HEK293 (cell line): Measurements from ENCODE around the gene THSD4.

Experiments used
- BCL11B ChIP-seq: fragments of 450-650 bp; formaldehyde crosslinking; IDR thresholded peaks from 2 replicates; pipeline ENCODE4 v1.5.1; 2016; ENCODE audit warnings: low read depth, missing biosample characterization, missing genetic modification characterization
- GFI1B ChIP-seq: fragments of 450-650 bp; formaldehyde crosslinking; IDR thresholded peaks from 2 replicates; pipeline ENCODE4 v1.5.1; 2016; ENCODE audit warnings: missing biosample characterization, missing genetic modification characterization
- KLF8 ChIP-seq: fragments of 450-650 bp; formaldehyde crosslinking; IDR thresholded peaks from 2 replicates; pipeline ENCODE4 v1.5.1; 2016; ENCODE audit warnings: missing biosample characterization, missing genetic modification characterization
- OVOL3 ChIP-seq: fragments of 450-650 bp; formaldehyde crosslinking; IDR thresholded peaks from 2 replicates; pipeline ENCODE4 v1.5.1; 2016; ENCODE audit warnings: missing biosample characterization, missing genetic modification characterization
- RBAK ChIP-seq: fragments of 450-650 bp; formaldehyde crosslinking; IDR thresholded peaks from 2 replicates; pipeline ENCODE4 v1.5.1; 2016; ENCODE audit warnings: missing biosample characterization, missing genetic modification characterization
- SALL2 ChIP-seq: fragments of 450-650 bp; formaldehyde crosslinking; IDR thresholded peaks from 2 replicates; pipeline ENCODE4 v1.5.0; 2017; ENCODE audit warnings: missing biosample characterization, mild to moderate bottlenecking, missing genetic modification characterization, borderline replicate concordance
- SP3 ChIP-seq: fragments of 450-650 bp; formaldehyde crosslinking; IDR thresholded peaks from 2 replicates; pipeline ENCODE4 v1.5.1; 2016; ENCODE audit warnings: missing biosample characterization, missing genetic modification characterization
- TCF7L2 ChIP-seq: IDR thresholded peaks from 2 replicates; pipeline ENCODE4 v1.6.1; 2011; ENCODE audit warnings: low read depth, mild to moderate bottlenecking, inconsistent platforms, low read length, moderate library complexity, borderline replicate concordance
- TRIM28 ChIP-seq: IDR thresholded peaks from 2 replicates; pipeline ENCODE4 v1.6.1; 2011; ENCODE audit warnings: low read length, control low read depth, borderline replicate concordance
- WT1 ChIP-seq: fragments of 450-650 bp; formaldehyde crosslinking; IDR thresholded peaks from 2 replicates; pipeline ENCODE4 v1.5.1; 2016; ENCODE audit warnings: missing biosample characterization, missing genetic modification characterization
- ZBTB48 ChIP-seq: fragments of 450-650 bp; formaldehyde crosslinking; IDR thresholded peaks from 2 replicates; pipeline ENCODE4 v1.5.1; 2016; ENCODE audit warnings: missing biosample characterization, missing genetic modification characterization
- ZBTB49 ChIP-seq: fragments of 450-650 bp; formaldehyde crosslinking; IDR thresholded peaks from 2 replicates; pipeline ENCODE4 v1.5.1; 2016; ENCODE audit warnings: missing biosample characterization, missing genetic modification characterization, low read depth
- ZBTB8A ChIP-seq: fragments of 450-650 bp; formaldehyde crosslinking; IDR thresholded peaks from 2 replicates; pipeline ENCODE4 v1.5.1; 2016; ENCODE audit warnings: missing biosample characterization, missing genetic modification characterization
- ZIC2 ChIP-seq: fragments of 450-650 bp; formaldehyde crosslinking; IDR thresholded peaks from 2 replicates; pipeline ENCODE4 v1.5.1; 2016; ENCODE audit warnings: missing biosample characterization, missing genetic modification characterization
- ZNF274 ChIP-seq, 2 experiments: fragments of 200-500 bp in 1 of 2; fragments of 450-650 bp in 1 of 2; sonication (Bioruptor generic) in 1 of 2; formaldehyde crosslinking in 1 of 2; IDR thresholded peaks; 2 replicates each; pipeline versions ENCODE4 v1.5.1 to v1.6.1; 2014 to 2016; ENCODE audit warnings: borderline replicate concordance in 1 of 2, inconsistent platforms in 1 of 2, low read length in 1 of 2, missing biosample characterization in 1 of 2, missing genetic modification characterization in 1 of 2
- ZNF354C ChIP-seq: fragments of 450-650 bp; formaldehyde crosslinking; IDR thresholded peaks from 2 replicates; pipeline ENCODE4 v1.5.1; 2016; ENCODE audit warnings: missing biosample characterization, missing genetic modification characterization, low read depth, borderline replicate concordance
- ZNF362 ChIP-seq: fragments of 450-650 bp; formaldehyde crosslinking; IDR thresholded peaks from 2 replicates; pipeline ENCODE4 v1.5.1; 2016; ENCODE audit warnings: missing biosample characterization, missing genetic modification characterization
- ZNF37A ChIP-seq: fragments of 450-650 bp; IDR thresholded peaks from 2 replicates; pipeline ENCODE4 v1.5.1; 2018; ENCODE audit warnings: missing biosample characterization, missing genetic modification characterization
- ZNF560 ChIP-seq: fragments of 450-650 bp; formaldehyde crosslinking; IDR thresholded peaks from 2 replicates; pipeline ENCODE4 v1.5.1; 2017; ENCODE audit warnings: missing biosample characterization, missing genetic modification characterization, borderline replicate concordance
- ZNF600 ChIP-seq: fragments of 450-650 bp; formaldehyde crosslinking; IDR thresholded peaks from 2 replicates; pipeline ENCODE4 v1.5.1; 2016; ENCODE audit warnings: missing biosample characterization, missing genetic modification characterization
- ZNF626 ChIP-seq: fragments of 450-650 bp; sonication (Bioruptor Pico); formaldehyde crosslinking; IDR thresholded peaks from 2 replicates; pipeline ENCODE4 v1.5.1; 2018; ENCODE audit warnings: missing biosample characterization, missing genetic modification characterization, inconsistent platforms
- ZNF747 ChIP-seq: fragments of 450-650 bp; formaldehyde crosslinking; IDR thresholded peaks from 2 replicates; pipeline ENCODE4 v1.5.1; 2016; ENCODE audit warnings: missing biosample characterization, missing genetic modification characterization
- ZNF777 ChIP-seq: fragments of 450-650 bp; formaldehyde crosslinking; IDR thresholded peaks from 2 replicates; pipeline ENCODE4 v1.5.1; 2017; ENCODE audit warnings: missing biosample characterization, missing genetic modification characterization, borderline replicate concordance
- ZNF792 ChIP-seq: fragments of 450-650 bp; formaldehyde crosslinking; IDR thresholded peaks from 2 replicates; pipeline ENCODE4 v1.5.1; 2016; ENCODE audit warnings: missing biosample characterization, missing genetic modification characterization
- ZNF837 ChIP-seq: fragments of 450-650 bp; formaldehyde crosslinking; IDR thresholded peaks from 2 replicates; pipeline ENCODE4 v1.5.1; 2016; ENCODE audit warnings: missing biosample characterization, missing genetic modification characterization
- ZNF843 ChIP-seq: fragments of 450-650 bp; formaldehyde crosslinking; IDR thresholded peaks from 2 replicates; pipeline ENCODE4 v1.5.1; 2016; ENCODE audit warnings: missing biosample characterization, missing genetic modification characterization
- TF ChIP-seq, protein P1 (sequence below): fragments of 450-650 bp; formaldehyde crosslinking; IDR thresholded peaks from 2 replicates; pipeline ENCODE4 v1.5.1; 2016; ENCODE audit warnings: missing biosample characterization, missing genetic modification characterization
- TF ChIP-seq, protein P2 (sequence below): fragments of 450-650 bp; formaldehyde crosslinking; IDR thresholded peaks from 2 replicates; pipeline ENCODE4 v1.5.1; 2017; ENCODE audit warnings: missing biosample characterization, missing genetic modification characterization
- TF ChIP-seq, protein P3 (sequence below): fragments of 450-650 bp; formaldehyde crosslinking; IDR thresholded peaks from 2 replicates; pipeline ENCODE4 v1.5.1; 2016; ENCODE audit warnings: missing biosample characterization, missing genetic modification characterization
- TF ChIP-seq, protein P4 (sequence below): fragments of 450-650 bp; formaldehyde crosslinking; IDR thresholded peaks from 2 replicates; pipeline ENCODE4 v1.5.1; 2016; ENCODE audit warnings: missing biosample characterization, missing genetic modification characterization

THSD4 gene

DNA sequence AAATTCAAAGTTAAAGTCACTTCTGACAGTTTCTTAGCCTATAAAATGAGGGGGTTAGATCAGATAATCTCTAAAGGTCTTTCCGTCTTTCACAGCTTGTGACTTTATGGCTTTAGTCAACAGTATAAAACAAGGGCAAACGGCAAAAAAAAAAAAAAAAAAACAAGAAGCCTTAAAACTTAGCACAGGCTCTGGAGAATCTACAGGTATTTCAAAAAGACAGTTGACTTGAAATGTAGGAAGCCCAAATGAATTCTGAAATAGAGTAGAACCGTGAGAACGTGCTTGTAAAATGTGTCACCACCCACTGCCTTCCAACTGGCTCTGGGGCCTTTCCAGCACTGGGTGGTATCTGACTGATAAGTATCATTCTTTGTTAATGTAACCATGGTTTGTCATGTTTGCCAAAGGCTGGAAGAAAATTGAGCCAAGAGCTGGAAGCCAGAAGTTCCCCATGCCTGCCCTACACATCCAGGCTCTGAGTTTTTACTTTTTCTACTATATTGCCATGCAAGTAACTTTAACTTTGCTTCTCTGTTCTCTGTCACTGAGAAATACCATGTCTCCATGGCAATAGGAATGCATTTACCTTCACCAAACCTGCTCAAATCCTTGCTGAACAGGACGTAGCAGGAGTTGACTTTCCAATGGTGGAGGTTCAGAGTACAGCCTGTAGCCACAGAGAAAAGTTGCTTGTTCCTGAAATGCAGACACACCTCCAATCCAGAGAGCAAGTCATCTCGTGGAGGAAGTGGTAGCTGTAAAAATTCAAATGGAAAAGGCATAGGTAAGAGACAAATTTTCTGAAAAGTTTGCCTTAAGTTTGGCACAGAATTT is 35.8 kb upstream of the THSD4 start (continued):
- TF ChIP-seq ZNF362 (no peak), ZNF37A (tag by site-specific recombination) (no peak), ZNF626 (tag by site-specific recombination) (no peak), ZNF600 (no peak), GFI1B (tag by site-specific recombination) (no peak), ZBTB8A (tag by site-specific recombination) (no peak; the same call in 1 of the 2 replicates), BCL11B (no peak), SALL2 (no peak), KLF8 (no peak), WT1 (no peak), OVOL3 (tag by site-specific recombination) (peak; percentile 38; the same call in 1 of the 2 replicates), ZNF837 (tag by site-specific recombination) (no peak), ZNF747 (tag by site-specific recombination) (no peak), ZNF777 (tag by site-specific recombination) (no peak), SP3 (no peak), TCF7L2 (peak; percentile 77; the same call in 1 of the 2 replicates), TRIM28 (0 out of 2 replicates have a peak, but pooled peaks have one; percentile 21), ZBTB49 (tag by site-specific recombination) (no peak), ZNF843 (tag by site-specific recombination) (peak; percentile 91), ZNF274 (IDR thresholded peaks at IDR 0.05; ENCODE audit: low read length) (no peak), ZNF274 (tag by site-specific recombination; IDR thresholded peaks at IDR 0.05; ENCODE audit: borderline replicate concordance) (no peak), ZNF792 (tag by site-specific recombination) (no peak), ZNF560 (tag by site-specific recombination) (no peak), ZNF354C (tag by site-specific recombination) (no peak), RBAK (tag by site-specific recombination) (no peak), ZIC2 (tag by site-specific recombination) (peak; percentile 67; the same call in 1 of the 2 replicates), ZBTB48 (tag by site-specific recombination) (no peak)
- TF ChIP-seq, protein P1, sequence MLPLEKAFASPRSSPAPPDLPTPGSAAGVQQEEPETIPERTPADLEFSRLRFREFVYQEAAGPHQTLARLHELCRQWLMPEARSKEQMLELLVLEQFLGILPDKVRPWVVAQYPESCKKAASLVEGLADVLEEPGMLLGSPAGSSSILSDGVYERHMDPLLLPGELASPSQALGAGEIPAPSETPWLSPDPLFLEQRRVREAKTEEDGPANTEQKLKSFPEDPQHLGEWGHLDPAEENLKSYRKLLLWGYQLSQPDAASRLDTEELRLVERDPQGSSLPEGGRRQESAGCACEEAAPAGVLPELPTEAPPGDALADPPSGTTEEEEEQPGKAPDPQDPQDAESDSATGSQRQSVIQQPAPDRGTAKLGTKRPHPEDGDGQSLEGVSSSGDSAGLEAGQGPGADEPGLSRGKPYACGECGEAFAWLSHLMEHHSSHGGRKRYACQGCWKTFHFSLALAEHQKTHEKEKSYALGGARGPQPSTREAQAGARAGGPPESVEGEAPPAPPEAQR (tag by site-specific recombination) = no peak
- TF ChIP-seq, protein P2, sequence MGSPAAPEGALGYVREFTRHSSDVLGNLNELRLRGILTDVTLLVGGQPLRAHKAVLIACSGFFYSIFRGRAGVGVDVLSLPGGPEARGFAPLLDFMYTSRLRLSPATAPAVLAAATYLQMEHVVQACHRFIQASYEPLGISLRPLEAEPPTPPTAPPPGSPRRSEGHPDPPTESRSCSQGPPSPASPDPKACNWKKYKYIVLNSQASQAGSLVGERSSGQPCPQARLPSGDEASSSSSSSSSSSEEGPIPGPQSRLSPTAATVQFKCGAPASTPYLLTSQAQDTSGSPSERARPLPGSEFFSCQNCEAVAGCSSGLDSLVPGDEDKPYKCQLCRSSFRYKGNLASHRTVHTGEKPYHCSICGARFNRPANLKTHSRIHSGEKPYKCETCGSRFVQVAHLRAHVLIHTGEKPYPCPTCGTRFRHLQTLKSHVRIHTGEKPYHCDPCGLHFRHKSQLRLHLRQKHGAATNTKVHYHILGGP (tag by site-specific recombination) = no peak
- TF ChIP-seq, protein P3, sequence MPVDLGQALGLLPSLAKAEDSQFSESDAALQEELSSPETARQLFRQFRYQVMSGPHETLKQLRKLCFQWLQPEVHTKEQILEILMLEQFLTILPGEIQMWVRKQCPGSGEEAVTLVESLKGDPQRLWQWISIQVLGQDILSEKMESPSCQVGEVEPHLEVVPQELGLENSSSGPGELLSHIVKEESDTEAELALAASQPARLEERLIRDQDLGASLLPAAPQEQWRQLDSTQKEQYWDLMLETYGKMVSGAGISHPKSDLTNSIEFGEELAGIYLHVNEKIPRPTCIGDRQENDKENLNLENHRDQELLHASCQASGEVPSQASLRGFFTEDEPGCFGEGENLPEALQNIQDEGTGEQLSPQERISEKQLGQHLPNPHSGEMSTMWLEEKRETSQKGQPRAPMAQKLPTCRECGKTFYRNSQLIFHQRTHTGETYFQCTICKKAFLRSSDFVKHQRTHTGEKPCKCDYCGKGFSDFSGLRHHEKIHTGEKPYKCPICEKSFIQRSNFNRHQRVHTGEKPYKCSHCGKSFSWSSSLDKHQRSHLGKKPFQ (tag by site-specific recombination) = peak; percentile 69
- TF ChIP-seq, protein P4, sequence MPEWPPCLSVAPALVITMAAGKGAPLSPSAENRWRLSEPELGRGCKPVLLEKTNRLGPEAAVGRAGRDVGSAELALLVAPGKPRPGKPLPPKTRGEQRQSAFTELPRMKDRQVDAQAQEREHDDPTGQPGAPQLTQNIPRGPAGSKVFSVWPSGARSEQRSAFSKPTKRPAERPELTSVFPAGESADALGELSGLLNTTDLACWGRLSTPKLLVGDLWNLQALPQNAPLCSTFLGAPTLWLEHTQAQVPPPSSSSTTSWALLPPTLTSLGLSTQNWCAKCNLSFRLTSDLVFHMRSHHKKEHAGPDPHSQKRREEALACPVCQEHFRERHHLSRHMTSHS (tag by site-specific recombination) = no peak
